ENCODE measurements around the gene TMEM92. TPM values are rescaled to one million over a fixed set of nuclear protein-coding genes. Genes with fewer than 3 reads are reported as not detected.
"Not testable (repeated sequence)": the region's sequence is repeated elsewhere in the genome, so short reads cannot be mapped to it uniquely, and the experiment has no call there.

Gene TMEM92
- total RNA-seq, 2 donors from 2014 or later = 0.51 TPM; not detected in 1

- Mint-ChIP-seq H3K36me3 (ENCODE audit: insufficient read depth in 2 of 2) (no peaks in the 10 kb centered on the region), H3K4me3 (no peak overlapping the region), H3K4me1 (ENCODE audit: low read depth) (peaks cover 6% of the 10 kb centered on the region), H3K27me3 (ENCODE audit: low read depth) (peaks cover 10% of the 10 kb centered on the region), H3K27ac (no peak overlapping the region), H3K9me3 (no peaks in the 10 kb centered on the region)
- ATAC-seq (replicated peaks in 1 of 2) (no peak), DNase-seq (no peak)
Measured at GRCh38 chr17:50265690-50266315, 8.5 kb upstream of the TMEM92 start.

DNA sequence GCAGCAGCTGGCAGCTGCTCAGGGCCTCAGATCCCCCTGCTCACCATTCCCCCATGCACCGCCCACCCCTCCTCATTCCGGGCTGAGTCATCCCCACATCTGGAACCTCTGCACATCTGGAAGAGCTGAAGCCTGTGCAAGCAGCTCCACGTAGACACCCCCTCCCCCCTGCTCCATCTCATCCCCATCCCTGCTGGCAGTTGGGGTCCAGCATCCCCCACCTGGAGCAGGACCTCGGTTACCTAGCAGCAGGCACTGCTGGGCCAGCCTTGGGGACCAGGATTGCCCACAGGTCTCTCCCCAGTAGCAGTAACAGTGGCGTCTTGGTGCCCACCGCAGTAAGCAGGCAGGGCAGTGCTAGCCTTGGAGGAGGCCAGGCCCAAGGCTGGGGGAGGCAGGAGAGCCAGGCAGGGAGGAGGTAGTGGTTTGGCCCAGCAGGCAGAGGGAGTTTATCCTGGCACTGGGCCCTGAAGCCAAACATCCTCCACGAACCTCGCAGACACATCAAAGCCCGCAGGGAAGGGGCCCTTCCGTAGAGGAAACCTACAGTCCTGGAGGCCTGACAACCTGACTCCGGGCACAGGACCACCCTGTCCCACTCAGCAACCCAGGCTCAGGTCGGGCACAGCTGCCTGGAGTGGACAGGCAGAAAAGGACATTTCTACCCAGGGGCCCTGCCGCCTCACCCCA, 7.7 kb upstream of the TMEM92 start:
- Mint-ChIP-seq H3K4me1 (ENCODE audit: low read depth) (peaks cover 6% of the 10 kb centered on the region), H3K9me3 (no peaks in the 10 kb centered on the region), H3K4me3 (no peak overlapping the region), H3K27ac (no peak overlapping the region), H3K36me3 (ENCODE audit: insufficient read depth in 2 of 2) (no peaks in the 10 kb centered on the region), H3K27me3 (ENCODE audit: low read depth) (peaks cover 10% of the 10 kb centered on the region)
- DNase-seq = no peak
- no peak for ATAC-seq (replicated peaks in 1 of 2)

- no peak for DNase-seq
- no peaks in the 10 kb centered on the region for H3K9me3 Mint-ChIP-seq
- H3K27ac Mint-ChIP-seq = no peak overlapping the region
- H3K4me3 Mint-ChIP-seq = no peak overlapping the region
- H3K27me3 Mint-ChIP-seq (ENCODE audit: low read depth) = peaks cover 12% of the 10 kb centered on the region
- no peaks in the 10 kb centered on the region for H3K36me3 Mint-ChIP-seq (ENCODE audit: insufficient read depth in 2 of 2)
- ATAC-seq (replicated peaks in 1 of 2) = no peak
- peaks cover 7% of the 10 kb centered on the region for H3K4me1 Mint-ChIP-seq (ENCODE audit: low read depth)
Measured at GRCh38 chr17:50267074-50267841, 7.0 kb upstream of the TMEM92 start.

DNA sequence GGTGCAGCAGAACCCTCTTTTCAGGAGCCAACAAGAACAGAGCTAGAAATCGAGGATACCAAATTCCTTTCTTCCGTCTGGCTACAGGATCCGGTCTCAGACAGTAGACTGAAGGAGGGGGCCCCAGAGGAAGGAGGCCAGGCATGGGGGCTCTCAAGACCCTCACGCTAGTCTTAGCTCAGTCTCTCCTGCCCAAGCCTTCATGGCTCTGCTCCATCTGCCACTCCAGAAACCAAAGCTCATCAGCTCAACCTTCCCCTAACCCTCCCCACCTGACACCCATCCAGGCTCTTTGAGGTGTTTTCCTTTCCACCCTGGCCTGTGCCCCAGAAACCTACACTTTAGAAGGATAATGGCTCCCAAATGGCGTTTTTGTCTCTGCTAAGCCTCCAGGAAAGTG, 6.2 kb upstream of the TMEM92 start:
- Mint-ChIP-seq H3K4me1 (ENCODE audit: low read depth) (peaks cover 14% of the 10 kb centered on the region), H3K4me3 (no peak overlapping the region), H3K27ac (no peak overlapping the region), H3K9me3 (no peaks in the 10 kb centered on the region), H3K36me3 (ENCODE audit: insufficient read depth in 2 of 2) (no peaks in the 10 kb centered on the region), H3K27me3 (ENCODE audit: low read depth) (peaks cover 20% of the 10 kb centered on the region)
- DNase-seq = no peak
- no peak for ATAC-seq (replicated peaks in 1 of 2)

GRCh38 chr17:50268743-50269275, 5.5 kb upstream of the TMEM92 start:
- ATAC-seq (replicated peaks in 1 of 2) (no peak), DNase-seq (no peak)
- Mint-ChIP-seq H3K27ac (no peak overlapping the region), H3K4me3 (no peak overlapping the region), H3K36me3 (ENCODE audit: insufficient read depth in 2 of 2) (no peaks in the 10 kb centered on the region), H3K27me3 (ENCODE audit: low read depth) (peaks cover 14% of the 10 kb centered on the region), H3K9me3 (no peaks in the 10 kb centered on the region), H3K4me1 (ENCODE audit: low read depth) (peaks cover 15% of the 10 kb centered on the region)

- H3K27me3 Mint-ChIP-seq (ENCODE audit: low read depth) = peaks cover 15% of the 10 kb centered on the region
Measured at GRCh38 chr17:50269477-50270434, 4.5 kb upstream of the TMEM92 start.

GRCh38 chr17:50270435-50271362, 3.6 kb upstream of the TMEM92 start:
- Mint-ChIP-seq H3K36me3 (ENCODE audit: insufficient read depth in 2 of 2) (no peaks in the 10 kb centered on the region), H3K27ac (no peak overlapping the region), H3K4me3 (no peak overlapping the region), H3K9me3 (no peaks in the 10 kb centered on the region), H3K27me3 (ENCODE audit: low read depth) (peaks cover 22% of the 10 kb centered on the region), H3K4me1 (ENCODE audit: low read depth) (peaks cover 21% of the 10 kb centered on the region)
- DNase-seq (no peak), ATAC-seq (replicated peaks in 1 of 2) (peak; percentile 31 to 32)

More at GRCh38 chr17:50269477-50270434, 4.5 kb upstream of the TMEM92 start:
- Mint-ChIP-seq H3K4me1 (ENCODE audit: low read depth) (peaks cover 21% of the 10 kb centered on the region), H3K36me3 (ENCODE audit: insufficient read depth in 2 of 2) (no peaks in the 10 kb centered on the region), H3K4me3 (no peak overlapping the region), H3K9me3 (no peaks in the 10 kb centered on the region), H3K27ac (no peak overlapping the region)
- peak; percentile 69 to 70 for ATAC-seq (replicated peaks in 1 of 2)
- DNase-seq = peak; percentile 65 to 66

GRCh38 chr17:50271363-50271750, 2.9 kb upstream of the TMEM92 start:
- Mint-ChIP-seq H3K4me1 (ENCODE audit: low read depth) (peaks cover 21% of the 10 kb centered on the region), H3K27me3 (ENCODE audit: low read depth) (peaks cover 22% of the 10 kb centered on the region)
- not testable (repeated sequence) for ATAC-seq (replicated peaks in 1 of 2); DNase-seq; H3K27ac Mint-ChIP-seq; H3K9me3 Mint-ChIP-seq; H3K36me3 Mint-ChIP-seq (ENCODE audit: insufficient read depth in 2 of 2); H3K4me3 Mint-ChIP-seq

DNA sequence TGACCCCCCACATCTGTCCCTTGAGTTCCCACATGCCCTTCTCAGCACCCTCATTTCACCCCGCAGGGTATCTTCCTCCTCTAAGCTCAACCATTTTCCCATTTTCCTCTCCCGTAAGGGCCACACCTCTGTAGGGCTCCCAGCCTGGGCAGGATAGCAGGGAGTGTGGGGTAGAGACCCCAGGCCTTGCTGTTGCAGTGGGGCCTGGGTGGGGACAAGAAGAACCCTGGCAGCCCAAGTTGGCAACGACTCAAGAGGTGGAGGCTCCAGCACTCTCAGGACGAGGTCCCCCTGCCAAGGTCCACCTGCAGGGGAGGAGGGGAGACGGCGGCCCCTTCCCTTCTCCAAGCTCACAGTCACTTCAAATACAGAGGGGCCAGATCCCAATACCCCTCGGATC, 2.0 kb upstream of the TMEM92 start:
- Mint-ChIP-seq H3K27ac (no peak overlapping the region), H3K9me3 (no peaks in the 10 kb centered on the region), H3K27me3 (ENCODE audit: low read depth) (peaks cover 31% of the 10 kb centered on the region), H3K36me3 (ENCODE audit: insufficient read depth in 2 of 2) (no peaks in the 10 kb centered on the region), H3K4me1 (ENCODE audit: low read depth) (peaks cover 21% of the 10 kb centered on the region), H3K4me3 (peak overlapping the region; percentile 81 to 83)
- ATAC-seq (replicated peaks in 1 of 2) (no peak), DNase-seq (no peak)

DNA sequence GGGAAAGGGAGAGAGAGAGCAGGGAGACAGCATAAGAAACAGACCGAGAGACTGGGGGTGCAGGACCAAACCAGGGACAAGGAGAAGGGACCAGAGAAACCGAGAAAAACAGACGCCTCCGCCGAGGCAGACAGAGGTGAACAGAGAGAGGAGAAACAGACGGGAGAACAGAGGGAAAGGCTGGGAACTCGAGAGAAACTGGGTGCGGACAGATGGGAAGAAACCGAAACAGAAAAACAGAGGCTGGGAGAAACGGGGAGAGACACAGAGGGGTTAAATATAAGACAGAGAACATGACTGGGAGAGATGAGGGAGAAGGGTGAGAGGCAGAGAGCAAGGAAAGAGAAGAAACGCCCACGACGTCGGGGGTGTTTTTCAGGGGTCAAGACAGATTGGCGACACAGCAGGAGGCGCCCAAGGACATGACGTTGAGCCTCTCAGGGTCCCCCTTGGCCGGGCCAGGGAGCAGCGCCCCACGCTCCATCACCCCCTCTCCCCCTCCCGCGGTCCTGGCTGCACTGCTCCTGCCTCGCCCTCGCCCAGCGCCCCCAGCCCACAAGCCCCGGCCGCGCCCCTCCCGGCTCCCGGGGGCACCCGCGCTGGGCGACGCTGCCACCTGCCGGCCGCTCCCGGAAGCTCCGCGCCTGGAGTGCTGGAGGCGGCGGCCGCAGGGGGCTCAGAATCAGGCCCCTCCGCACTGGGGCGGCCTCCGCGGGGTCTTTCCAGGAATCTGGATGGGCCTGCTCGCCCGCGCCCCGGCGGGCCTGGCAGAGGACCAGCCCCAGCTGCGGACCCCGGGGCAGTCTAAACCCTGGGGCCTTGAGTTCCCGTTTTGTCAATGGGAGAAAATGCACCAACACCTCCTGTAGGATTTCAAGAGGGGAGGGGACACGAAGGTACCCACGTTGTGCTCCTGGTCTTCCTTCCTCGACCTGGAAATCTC, 1.3 kb upstream of the TMEM92 start:
- ATAC-seq (replicated peaks in 1 of 2) (peak; percentile 70 to 77), DNase-seq (peak; percentile 69 to 74)
- Mint-ChIP-seq H3K4me1 (ENCODE audit: low read depth) (peaks cover 21% of the 10 kb centered on the region), H3K27me3 (ENCODE audit: low read depth) (peaks cover 38% of the 10 kb centered on the region), H3K9me3 (no peaks in the 10 kb centered on the region), H3K4me3 (peak overlapping the region; percentile 81 to 83), H3K36me3 (ENCODE audit: insufficient read depth in 2 of 2) (no peaks in the 10 kb centered on the region), H3K27ac (no peak overlapping the region)

GRCh38 chr17:50273654-50274040, 619 bp upstream of the TMEM92 start:
- DNase-seq = no peak
- Mint-ChIP-seq H3K4me1 (ENCODE audit: low read depth) (peaks cover 20% of the 10 kb centered on the region), H3K27me3 (ENCODE audit: low read depth) (peaks cover 43% of the 10 kb centered on the region), H3K27ac (no peak overlapping the region), H3K4me3 (peak overlapping the region in 1 of 2 donors; percentile 54), H3K9me3 (no peaks in the 10 kb centered on the region), H3K36me3 (ENCODE audit: insufficient read depth in 2 of 2) (no peaks in the 10 kb centered on the region)
- no peak for ATAC-seq (replicated peaks in 1 of 2)
